T-helper 2 cell treated with Interferon-gamma antibody and Interleukin-4, amounts not matched to agents 100 ng/mL and 5 ng/mL, for 36 hours (primary cell): ENCODE results near the gene DGKI. TPM values are rescaled to one million over a fixed set of nuclear protein-coding genes. Genes with fewer than 3 reads are reported as not detected.

Experiments used
- intact Hi-C: fragments of 100-400 bp; cut with micrococcal nuclease; formaldehyde crosslinking; loops from one replicate; pipeline ENCODE4 v1.15.1; 2023
- total RNA-seq: library from RNA; stranded (reverse); gene quantifications from 2 replicates; pipeline ENCODE4 v1.2.3, GENCODE V29; 2022

Gene DGKI
- total RNA-seq, 1 donor from 2014 or later = 0.34 TPM

- intact Hi-C loops = no loop called here
Measured at GRCh38 chr7:137790828-137791227, 55.9 kb downstream of the DGKI start.

GRCh38 chr7:137789215-137789882 is 57.4 kb downstream of the DGKI start:
- intact Hi-C loops = no loop called here

GRCh38 chr7:137787301-137787976 is 59.3 kb downstream of the DGKI start:
- intact Hi-C loops = no loop called here

GRCh38 chr7:137778511-137778910 is 68.3 kb downstream of the DGKI start:
- intact Hi-C loops = no loop called here

- intact Hi-C loops = no loop called here
Measured at GRCh38 chr7:137774793-137775201, 72.0 kb downstream of the DGKI start.

GRCh38 chr7:137772748-137773147 is 74.0 kb downstream of the DGKI start:
- intact Hi-C loops = no loop called here

GRCh38 chr7:137772316-137772715 is 74.5 kb downstream of the DGKI start:
- intact Hi-C loops = no loop called here

- intact Hi-C loops = no loop called here
Measured at GRCh38 chr7:137771679-137772078, 75.1 kb downstream of the DGKI start.

- intact Hi-C loops = no loop called here
Measured at GRCh38 chr7:137771273-137771672, 75.5 kb downstream of the DGKI start.

GRCh38 chr7:137768366-137768765 is 78.4 kb downstream of the DGKI start:
- intact Hi-C loops = no loop called here

- intact Hi-C loops = no loop called here
Measured at GRCh38 chr7:137762334-137762733, 84.4 kb downstream of the DGKI start.

- intact Hi-C loops = no loop called here
Measured at GRCh38 chr7:137760111-137760510, 86.7 kb downstream of the DGKI start.

- intact Hi-C loops = no loop called here
Measured at GRCh38 chr7:137757146-137757925, 89.4 kb downstream of the DGKI start.

- intact Hi-C loops = no loop called here
Measured at GRCh38 chr7:137755846-137756651, 90.7 kb downstream of the DGKI start.

- intact Hi-C loops = no loop called here
Measured at GRCh38 chr7:137755427-137755826, 91.3 kb downstream of the DGKI start.

GRCh38 chr7:137753948-137754851 is 92.6 kb downstream of the DGKI start:
- intact Hi-C loops = no loop called here

GRCh38 chr7:137753575-137753947 is 93.2 kb downstream of the DGKI start:
- intact Hi-C loops = no loop called here

- intact Hi-C loops = no loop called here
Measured at GRCh38 chr7:137753067-137753466, 93.7 kb downstream of the DGKI start.

- intact Hi-C loops = no loop called here
Measured at GRCh38 chr7:137751361-137752009, 95.3 kb downstream of the DGKI start.
